Kidney tubule cell (primary cell): ENCODE data around the gene ARAP2.

ENCODE experiments used
- DNase-seq: peaks from one replicate; pipeline ENCODE4 v3.0.0-alpha.2; 2018; ENCODE audit warnings: low spot score

ARAP2 gene

DNA sequence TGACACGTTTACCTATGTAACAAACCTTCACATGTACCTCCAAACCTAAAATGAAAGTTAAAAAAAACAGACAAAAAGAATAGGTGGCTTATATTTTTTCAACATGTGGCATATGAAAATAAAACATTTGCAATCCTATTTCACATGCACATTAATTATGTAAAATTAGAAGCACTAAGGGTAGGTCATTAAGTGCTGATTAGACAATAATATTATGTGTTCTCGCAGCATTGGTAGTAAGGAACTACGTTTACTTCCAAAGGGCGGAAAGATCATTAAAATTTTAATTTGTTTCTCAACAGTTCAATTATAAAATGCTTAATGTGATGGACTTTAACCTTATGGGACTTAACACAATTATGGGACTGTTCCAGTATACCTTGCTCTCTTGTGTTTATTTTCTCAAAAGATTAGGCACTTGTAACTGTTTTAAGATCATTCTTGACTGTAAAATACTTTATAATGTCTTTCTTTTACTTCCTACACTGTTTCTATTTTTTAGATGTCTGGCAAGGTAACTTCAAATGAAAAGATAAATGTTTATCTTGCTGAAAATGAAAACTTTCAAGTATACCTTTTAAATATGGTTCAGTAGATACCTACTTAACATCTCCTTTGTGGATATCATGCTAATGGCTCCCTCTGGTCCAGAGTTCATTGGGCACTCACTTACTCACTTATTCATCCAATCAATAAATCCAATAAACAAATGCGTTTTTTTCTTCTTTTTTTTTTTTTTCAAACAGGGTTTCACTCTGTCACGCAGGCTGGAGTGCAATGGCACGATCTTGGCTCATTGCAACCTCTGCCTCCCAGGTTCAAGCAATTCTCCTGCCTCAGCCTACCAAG is 202.0 kb downstream of the ARAP2 start:
- no peak for DNase-seq

DNA sequence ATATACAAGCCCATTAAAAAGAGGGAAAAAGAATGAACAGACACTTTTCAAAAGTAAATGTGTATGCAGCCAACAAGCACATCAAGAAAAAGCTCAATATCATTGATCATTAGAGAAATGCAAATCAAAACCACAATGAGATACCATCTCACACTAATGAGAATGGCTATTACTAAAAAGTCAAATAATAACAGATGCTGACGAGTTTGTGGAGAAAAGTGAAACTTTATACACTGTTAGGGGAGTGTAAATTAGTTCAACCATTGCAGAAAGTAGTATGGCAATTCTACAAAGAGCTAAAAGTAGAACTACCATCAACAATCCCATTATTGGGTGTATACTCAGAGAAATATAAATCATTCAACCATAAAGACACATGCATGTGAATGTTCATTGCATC is 203.0 kb downstream of the ARAP2 start:
- no peak for DNase-seq

DNA sequence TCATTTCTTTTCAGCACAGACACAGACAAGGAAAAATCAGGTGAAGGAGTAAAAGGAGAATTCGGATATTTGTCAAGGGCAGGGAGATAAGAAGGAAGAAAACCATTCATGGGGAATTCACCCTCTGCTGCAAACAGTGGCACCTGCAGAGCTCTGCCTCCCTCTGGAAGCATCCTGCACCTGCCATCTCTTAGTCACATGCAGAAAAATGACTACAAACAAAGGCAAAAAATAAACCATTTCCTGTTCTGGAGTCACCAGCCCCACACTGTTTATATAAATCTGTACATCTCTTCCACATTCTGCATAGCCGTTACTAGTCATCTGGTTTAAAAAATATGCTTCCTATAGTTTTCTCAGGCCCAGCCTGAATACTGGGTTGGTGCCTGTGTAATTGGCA is 205.3 kb downstream of the ARAP2 start:
- peak; percentile 19 for DNase-seq

DNA sequence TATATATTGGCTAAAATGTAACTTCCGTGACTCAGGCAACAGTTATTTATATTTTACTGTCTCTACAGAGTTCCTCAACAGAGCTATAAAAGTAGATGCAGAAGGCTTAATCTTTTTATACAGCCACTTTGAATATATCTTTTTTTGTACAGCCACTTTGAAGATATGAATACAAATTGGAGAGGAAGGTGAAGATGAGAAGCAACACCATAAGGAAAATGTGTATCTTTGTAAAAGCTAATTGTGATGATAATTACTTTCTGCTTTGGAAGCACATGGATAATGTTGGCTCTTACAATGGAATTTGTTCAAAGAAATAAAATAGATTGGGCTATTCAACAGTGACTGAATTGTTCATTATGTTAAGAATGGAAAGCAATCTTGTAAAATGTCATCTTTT is 205.8 kb downstream of the ARAP2 start:
- no peak for DNase-seq

DNA sequence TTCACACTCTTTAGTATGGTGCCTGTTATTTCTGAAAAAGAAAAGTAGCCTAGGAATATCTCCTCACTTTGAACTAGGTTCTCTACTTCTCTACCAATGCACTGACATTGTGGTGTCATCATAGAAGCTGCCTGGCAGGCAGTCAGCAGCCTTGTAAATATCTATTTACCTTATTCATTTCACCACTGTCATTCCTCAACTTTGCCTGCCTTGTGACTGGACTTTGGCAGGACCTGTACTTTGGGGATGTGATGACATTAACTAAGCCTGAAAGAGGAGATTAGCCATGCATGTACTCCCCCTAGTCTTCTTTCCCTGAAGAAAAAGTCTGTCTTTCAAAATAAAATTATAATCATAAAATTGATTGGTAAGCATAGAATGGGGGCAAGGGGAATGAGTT is 207.2 kb downstream of the ARAP2 start:
- DNase-seq, result no peak

DNA sequence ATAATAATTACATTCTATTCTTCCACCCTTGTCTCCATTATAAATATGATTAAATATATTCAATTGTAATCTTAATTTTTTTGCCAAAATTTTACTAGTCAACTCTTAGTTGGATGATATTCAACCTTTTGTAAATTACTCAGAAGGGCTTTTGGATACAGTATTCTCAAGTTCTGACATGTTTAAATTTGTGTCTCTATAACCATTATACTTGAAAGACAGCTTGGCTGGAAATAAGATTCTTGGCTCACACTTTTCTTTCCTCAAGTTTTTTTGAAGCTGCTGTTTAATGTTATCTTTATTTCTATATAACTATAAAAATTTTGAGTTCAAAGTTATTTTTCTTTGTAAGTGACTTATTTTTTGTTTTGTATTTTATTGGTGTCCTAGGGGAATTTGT is 214.4 kb downstream of the ARAP2 start:
- no peak for DNase-seq

DNA sequence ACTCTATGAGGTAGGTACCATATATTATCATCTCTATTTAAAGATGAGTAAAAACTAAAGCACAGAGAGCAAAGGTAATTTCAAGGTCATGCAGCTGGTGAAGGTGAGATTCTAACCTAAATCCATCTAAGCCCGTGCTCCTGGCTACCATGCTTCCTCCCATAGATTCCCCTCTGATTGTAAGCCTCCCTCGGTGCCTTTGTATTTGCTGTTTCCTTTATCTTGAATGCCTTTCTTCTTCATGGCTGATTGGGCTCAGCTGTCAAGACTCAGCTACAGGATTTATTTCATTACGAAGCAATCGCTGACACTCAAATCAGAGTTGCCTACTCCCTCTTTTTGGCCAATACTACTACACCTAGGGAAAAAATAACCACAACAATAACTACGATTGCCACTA is 217.1 kb downstream of the ARAP2 start:
- no peak for DNase-seq

DNA sequence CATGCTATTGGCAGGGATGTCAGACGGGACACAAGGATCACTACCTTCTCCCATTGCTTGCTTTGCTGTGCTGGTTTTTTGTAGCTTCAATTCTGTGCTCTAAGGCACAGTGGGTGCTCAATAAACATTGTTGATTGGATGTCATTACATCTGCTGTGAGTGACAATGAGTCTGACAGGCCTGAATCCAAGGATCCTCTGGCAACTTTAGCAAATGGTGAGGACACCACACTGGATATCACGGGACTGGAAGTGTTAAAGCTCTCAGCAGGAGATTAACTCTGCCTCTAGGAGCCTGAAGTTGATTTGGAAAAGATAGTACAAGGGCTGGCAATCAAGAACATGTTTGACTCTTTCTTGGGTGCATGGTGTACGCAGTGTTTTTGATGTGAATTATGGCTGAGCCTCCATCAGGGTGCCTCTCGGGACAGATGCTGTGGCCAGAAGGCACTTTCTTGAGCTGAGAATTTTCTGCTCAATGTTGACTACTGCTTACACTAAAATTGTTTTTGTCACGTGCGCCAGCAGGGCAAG is 217.9 kb downstream of the ARAP2 start:
- no peak for DNase-seq

DNA sequence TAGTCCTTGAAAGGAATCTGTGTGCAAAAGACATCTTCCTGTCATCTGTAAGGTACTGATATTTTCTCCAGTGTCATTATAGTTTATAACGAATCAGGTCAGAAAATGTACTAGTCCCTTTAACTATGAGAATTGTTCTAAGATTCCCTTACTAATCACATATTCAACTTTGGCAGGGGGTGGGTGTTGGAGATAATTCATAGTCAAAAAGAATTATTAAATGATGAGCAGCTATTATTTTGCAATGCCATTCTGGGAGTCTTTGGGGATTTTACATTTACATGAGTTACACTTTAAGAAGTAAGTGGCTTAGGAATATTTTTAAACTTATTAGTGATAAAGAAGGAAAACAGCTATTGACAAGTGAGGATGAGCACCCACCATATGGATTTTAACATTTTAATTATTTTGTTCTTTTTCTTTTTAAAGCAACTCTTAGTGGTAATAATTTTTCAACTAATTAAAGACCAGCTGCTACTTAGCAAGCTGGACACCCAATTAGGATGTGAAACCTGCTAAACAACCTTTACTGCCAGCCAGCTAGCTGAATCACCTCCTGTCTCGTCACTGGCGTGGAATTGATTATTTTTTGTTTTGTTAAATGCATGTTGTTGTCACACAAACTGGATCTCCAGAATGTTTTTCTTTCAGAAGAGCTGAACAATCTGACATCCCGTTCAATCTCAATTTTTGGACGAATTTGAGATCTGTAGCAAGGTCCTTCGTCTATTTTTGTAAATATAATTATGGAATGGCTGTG is 219.2 kb downstream of the ARAP2 start:
- DNase-seq, result no peak

DNA sequence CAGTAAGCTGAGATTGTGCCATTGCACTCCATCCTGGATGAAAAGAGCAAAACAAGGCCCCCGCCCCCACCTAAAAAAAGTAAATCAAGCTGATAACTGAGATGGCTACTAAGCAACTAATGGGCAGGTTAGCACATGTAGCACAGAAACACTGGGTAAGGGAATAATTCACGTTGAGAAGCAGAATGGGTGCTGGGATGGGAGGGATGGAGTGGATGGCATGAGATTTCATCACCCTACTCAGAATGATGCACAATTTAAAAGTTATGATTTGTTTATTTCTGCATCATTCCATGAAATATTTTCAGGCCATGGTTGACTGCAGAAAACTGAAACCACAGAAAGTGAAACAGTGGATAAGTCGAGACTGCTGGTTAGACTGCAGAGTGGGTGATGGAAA is 224.0 kb downstream of the ARAP2 start:
- DNase-seq, result no peak
